GM23248 (cell line): ENCODE measurements around the gene PUS1. TPM values are rescaled to one million over a fixed set of nuclear protein-coding genes. Genes with fewer than 3 reads are reported as not detected.
"Not testable (repeated sequence)": the region's sequence is repeated elsewhere in the genome, so short reads cannot be mapped to it uniquely, and the experiment has no call there.

Source experiments
- DNase-seq: peaks from one replicate; pipeline ENCODE4 v3.0.0-alpha.2; 2015
- H2AFZ ChIP-seq: fragments of 200-600 bp; sonication (generic); 2 replicates; pipeline ENCODE4 v1.6.1; 2016; ENCODE audit warnings: antibody characterized with exemption
- H3F3A ChIP-seq: fragments of 200-600 bp; sonication (generic); 2 replicates; pipeline ENCODE4 v1.6.1; 2016; ENCODE audit warnings: mild to moderate bottlenecking, antibody characterized with exemption, mixed run types; ENCODE audit not compliant: insufficient read depth
- H3K27ac ChIP-seq: fragments of 200-600 bp; sonication (generic); 2 replicates; pipeline ENCODE4 v1.5.1; 2016; ENCODE audit warnings: mild to moderate bottlenecking
- H3K27me3 ChIP-seq: fragments of 200-600 bp; sonication (generic); replicated peaks from 2 replicates; pipeline ENCODE4 v1.6.1; 2016; ENCODE audit warnings: mild to moderate bottlenecking; ENCODE audit not compliant: insufficient read depth
- H3K36me3 ChIP-seq: fragments of 200-600 bp; sonication (generic); 2 replicates; pipeline ENCODE4 v1.6.1; 2016; ENCODE audit warnings: low read depth, mild to moderate bottlenecking
- H3K4me1 ChIP-seq: fragments of 200-600 bp; sonication (generic); 2 replicates; pipeline ENCODE4 v1.6.1; 2016; ENCODE audit warnings: mild to moderate bottlenecking; ENCODE audit not compliant: insufficient read depth
- H3K4me2 ChIP-seq: fragments of 200-600 bp; sonication (generic); one replicate; pipeline ENCODE4 v1.6.1; 2016; ENCODE audit warnings: mild to moderate bottlenecking; ENCODE audit not compliant: unreplicated experiment
- H3K4me3 ChIP-seq: fragments of 200-600 bp; sonication (generic); 2 replicates; pipeline ENCODE4 v1.5.1; 2016; ENCODE audit warnings: mild to moderate bottlenecking
- H3K79me2 ChIP-seq: fragments of 200-600 bp; sonication (generic); 2 replicates; pipeline ENCODE4 v1.6.1; 2016; ENCODE audit warnings: mild to moderate bottlenecking; ENCODE audit not compliant: insufficient read depth
- H3K9ac ChIP-seq: fragments of 200-600 bp; sonication (generic); 2 replicates; pipeline ENCODE4 v1.6.1; 2016; ENCODE audit warnings: mild to moderate bottlenecking
- H3K9me2 ChIP-seq: fragments of 200-600 bp; sonication (generic); 2 replicates; pipeline ENCODE4 v1.6.1; 2016; ENCODE audit warnings: mixed run types, mild to moderate bottlenecking, moderate library complexity; ENCODE audit not compliant: insufficient read depth
- H3K9me3 ChIP-seq: fragments of 200-600 bp; sonication (generic); one replicate; pipeline ENCODE4 v1.6.1; 2017; ENCODE audit warnings: low read depth
- H4K20me1 ChIP-seq: fragments of 200-600 bp; sonication (generic); 2 replicates; pipeline ENCODE4 v1.6.0; 2016; ENCODE audit not compliant: insufficient read depth
- EZH2 ChIP-seq: fragments of 200-600 bp; sonication (generic); IDR thresholded peaks from 2 replicates; pipeline ENCODE4 v1.6.1; 2018; ENCODE audit warnings: antibody characterized with exemption, mild to moderate bottlenecking; ENCODE audit not compliant: insufficient read depth, poor library complexity, severe bottlenecking
- EZH2phosphoT487 ChIP-seq: fragments of 200-600 bp; sonication (generic); IDR thresholded peaks from 2 replicates; pipeline ENCODE4 v1.6.1; 2018; ENCODE audit warnings: antibody characterized with exemption, moderate library complexity, mild to moderate bottlenecking, low read depth; ENCODE audit not compliant: insufficient read depth
- WGBS, 2 experiments: methylation state at CpG; one replicate each; pipeline ENCODE4 v1.1.6; 2015 to 2017; ENCODE audit warnings: low lambda C conversion rate in 2 of 2, low coverage in 1 of 2; ENCODE audit errors: missing lambda C conversion rate in 2 of 2; 5-methylcytosine and 5-hydroxymethylcytosine counted together
- in situ Hi-C: fragments of 300-500 bp; cut with MboI; formaldehyde crosslinking; loops from 2 replicates; pipeline ENCODE4 v1.15.0; 2020
- polyA plus RNA-seq: library from polyadenylated mRNA; unstranded; fragments of >200 nt; fragmentation: Nextera tagmentation; extraction: Ambion mirVana; gene quantifications from 2 replicates; pipeline ENCODE4 v1.2.1, GENCODE V29; 2016
- total RNA-seq: library from RNA; depleted of rRNA; stranded (reverse); fragments of >200 nt; shearing (Covaris generic); gene quantifications from 2 replicates; pipeline ENCODE4 v1.2.3, GENCODE V29; 2014

PUS1 gene
- total and polyA plus RNA-seq, 2 experiments from 2014 or later, result 14.0 to 18.9 TPM

- no peak overlapping the region for H3K4me3 ChIP-seq
- peaks cover 14% of the 10 kb centered on the region for H3K36me3 ChIP-seq
- peaks cover 90% of the 10 kb centered on the region for H3K79me2 ChIP-seq
- no peaks in the 10 kb centered on the region for H3K27me3 ChIP-seq
- WGBS, 2 experiments, result 63 to 68% methylated on average over 4 of the region's 4 CpGs
- no peaks in the 10 kb centered on the region for H3K9me2 ChIP-seq
- H3K9me3 ChIP-seq, result no peaks in the 10 kb centered on the region
- peaks cover 5% of the 10 kb centered on the region; the same call in 1 of the 2 replicates for H3F3A ChIP-seq
- H3K27ac ChIP-seq, result no peak overlapping the region
- no peak for DNase-seq
- peaks cover 8% of the 10 kb centered on the region for H3K4me1 ChIP-seq
- H2AFZ ChIP-seq, result no peak overlapping the region
- TF ChIP-seq EZH2phosphoT487, result no peak
- no peak for TF ChIP-seq EZH2
- in situ Hi-C loops, result no loop called here
- H3K4me2 ChIP-seq, result no peak overlapping the region
- H4K20me1 ChIP-seq, result peaks cover 16% of the 10 kb centered on the region
- H3K9ac ChIP-seq, result no peak overlapping the region
Measured at GRCh38 chr12:131959116-131959515, 30.0 kb downstream of the PUS1 start.

- 68 to 74% methylated on average over 16 of the region's 16 CpGs for WGBS, 2 experiments
- no peaks in the 10 kb centered on the region for H3K27me3 ChIP-seq
- H3K9me2 ChIP-seq, result no peaks in the 10 kb centered on the region
- H3F3A ChIP-seq, result peaks cover 7% of the 10 kb centered on the region; the same call in 1 of the 2 replicates
- H3K79me2 ChIP-seq, result peaks cover 90% of the 10 kb centered on the region
- TF ChIP-seq EZH2 (no peak), EZH2phosphoT487 (no peak)
- peaks cover 14% of the 10 kb centered on the region for H3K36me3 ChIP-seq
- in situ Hi-C loops, result no loop called here
- no peak overlapping the region for H3K4me2 ChIP-seq
- H3K4me3 ChIP-seq, result no peak overlapping the region
- H2AFZ ChIP-seq, result no peak overlapping the region
- H3K4me1 ChIP-seq, result peaks cover 8% of the 10 kb centered on the region
- H3K9ac ChIP-seq, result no peak overlapping the region
- H4K20me1 ChIP-seq, result peaks cover 22% of the 10 kb centered on the region
- H3K9me3 ChIP-seq, result no peaks in the 10 kb centered on the region
- DNase-seq, result no peak
- no peak overlapping the region for H3K27ac ChIP-seq
Measured at GRCh38 chr12:131959641-131960589, 30.8 kb downstream of the PUS1 start.

- WGBS, 2 experiments, result 89 to 90% methylated on average over 19 to 20 of the region's 30 CpGs
Measured at GRCh38 chr12:131960590-131961325, 31.7 kb downstream of the PUS1 start.

GRCh38 chr12:131961328-131961727, 32.3 kb downstream of the PUS1 start:
- peaks cover 32% of the 10 kb centered on the region for H4K20me1 ChIP-seq
- H3K4me1 ChIP-seq, result not testable (repeated sequence)

More at GRCh38 chr12:131960590-131961325, 31.7 kb downstream of the PUS1 start:
- H3K9me3 ChIP-seq, H3K4me3 ChIP-seq, H3K4me2 ChIP-seq, DNase-seq, H3K9ac ChIP-seq, H3K27ac ChIP-seq, H2AFZ ChIP-seq, H3K9me2 ChIP-seq, in situ Hi-C loops, H3K27me3 ChIP-seq: not testable (repeated sequence)
- peaks cover 15% of the 10 kb centered on the region for H3K4me1 ChIP-seq
- peaks cover 90% of the 10 kb centered on the region for H3K79me2 ChIP-seq
- peaks cover 16% of the 10 kb centered on the region for H3F3A ChIP-seq
- H4K20me1 ChIP-seq, result peaks cover 30% of the 10 kb centered on the region
- peaks cover 14% of the 10 kb centered on the region for H3K36me3 ChIP-seq

More at GRCh38 chr12:131961328-131961727, 32.3 kb downstream of the PUS1 start:
- H2AFZ ChIP-seq, H3K27ac ChIP-seq, H3K9ac ChIP-seq, DNase-seq, H3K27me3 ChIP-seq, H3K9me3 ChIP-seq, in situ Hi-C loops, H3K4me2 ChIP-seq, H3K4me3 ChIP-seq, H3K9me2 ChIP-seq: not testable (repeated sequence)
- peaks cover 16% of the 10 kb centered on the region for H3F3A ChIP-seq
- peaks cover 90% of the 10 kb centered on the region for H3K79me2 ChIP-seq
- H3K36me3 ChIP-seq, result peaks cover 14% of the 10 kb centered on the region
- 91 to 100% methylated on average over 1 to 12 of the region's 20 CpGs for WGBS, 2 experiments
